ENCODE results near the gene MARF1.
"Not testable (repeated sequence)": the region's sequence is repeated elsewhere in the genome, so short reads cannot be mapped to it uniquely, and the experiment has no call there.

The MARF1 gene

GRCh38 chr16:15597822-15598647 is 44.9 kb downstream of the MARF1 start:
- no peak for DNase-seq (ENCODE audit: low spot score)

GRCh38 chr16:15597135-15597534 is 45.8 kb downstream of the MARF1 start:
- DNase-seq (ENCODE audit: low spot score): no peak

- no peak for DNase-seq (ENCODE audit: low spot score)
Observed at GRCh38 chr16:15594711-15595320, 48.1 kb downstream of the MARF1 start.

- DNase-seq (ENCODE audit: low spot score): no peak
Observed at GRCh38 chr16:15593235-15593634, 49.7 kb downstream of the MARF1 start.

GRCh38 chr16:15592324-15592723 is 50.6 kb downstream of the MARF1 start:
- DNase-seq (ENCODE audit: low spot score): peak; percentile 38

GRCh38 chr16:15587152-15587825 is 55.7 kb downstream of the MARF1 start:
- no peak for DNase-seq (ENCODE audit: low spot score)

GRCh38 chr16:15586716-15587115 is 56.2 kb downstream of the MARF1 start:
- DNase-seq (ENCODE audit: low spot score): no peak

- no peak for DNase-seq (ENCODE audit: low spot score)
Observed at GRCh38 chr16:15585956-15586355, 57.0 kb downstream of the MARF1 start.

GRCh38 chr16:15583526-15583925 is 59.4 kb downstream of the MARF1 start:
- no peak for DNase-seq (ENCODE audit: low spot score)

GRCh38 chr16:15581127-15581815 is 61.7 kb downstream of the MARF1 start:
- no peak for DNase-seq (ENCODE audit: low spot score)

- no peak for DNase-seq (ENCODE audit: low spot score)
Observed at GRCh38 chr16:15578824-15579223, 64.1 kb downstream of the MARF1 start.

GRCh38 chr16:15576960-15577958 is 65.7 kb downstream of the MARF1 start:
- peak; percentile 94 for DNase-seq (ENCODE audit: low spot score)

- peak; percentile 62 for DNase-seq (ENCODE audit: low spot score)
Observed at GRCh38 chr16:15575293-15576049, 67.5 kb downstream of the MARF1 start.

GRCh38 chr16:15574614-15574948 is 68.4 kb downstream of the MARF1 start:
- no peak for DNase-seq (ENCODE audit: low spot score)

GRCh38 chr16:15573896-15574613 is 68.9 kb downstream of the MARF1 start:
- DNase-seq (ENCODE audit: low spot score): not testable (repeated sequence)

GRCh38 chr16:15573274-15573895 is 69.6 kb downstream of the MARF1 start:
- no peak for DNase-seq (ENCODE audit: low spot score)

- peak; percentile 26 for DNase-seq (ENCODE audit: low spot score)
Observed at GRCh38 chr16:15572329-15573001, 70.5 kb downstream of the MARF1 start.

- no peak for DNase-seq (ENCODE audit: low spot score)
Observed at GRCh38 chr16:15571557-15571956, 71.4 kb downstream of the MARF1 start.

GRCh38 chr16:15570666-15571065 is 72.3 kb downstream of the MARF1 start:
- DNase-seq (ENCODE audit: low spot score): not testable (repeated sequence)
